ENCODE results near the gene GMPR2. TPM values are rescaled to one million over a fixed set of nuclear protein-coding genes. Genes with fewer than 3 reads are reported as not detected.

The GMPR2 gene
- total and polyA plus RNA-seq, 7 experiments from 2014 or later: 38.2 to 107 (median 83.7) TPM

GRCh38 chr14:24284501-24285035, 51.8 kb downstream of the GMPR2 start:
- H3K27me3 Mint-ChIP-seq: peaks cover 0 to 2% (median 0%) of the 10 kb centered on the region in 5 donors
- ChIA-PET POLR2A (no interaction called here), CTCF (interaction anchor here (1.9 kb wide), 1 partner anchor 13 kb away, joined by 6 read pairs; no protein-coding TSS in a partner anchor)
- H3K4me1 ChIP-seq (ENCODE audit: control insufficient read depth in 2 of 2, insufficient read depth in 2 of 2, low read length in 2 of 2): peaks cover 1 to 5% of the 10 kb centered on the region in 2 donors
- peaks cover 10 to 16% (median 12%) of the 10 kb centered on the region in 7 donors for H3K4me1 Mint-ChIP-seq
- DNase-seq (no peak), ATAC-seq (no peak)
- no peaks in the 10 kb centered on the region for H3K9me3 ChIP-seq (ENCODE audit: control insufficient read depth in 2 of 3, low read length in 3 of 3)
- peaks cover 0 to 4% (median 0%) of the 10 kb centered on the region in 3 experiments for H3K36me3 ChIP-seq (ENCODE audit: control insufficient read depth in 2 of 3, insufficient read depth in 3 of 3, low read length in 3 of 3)
- no peaks in the 10 kb centered on the region for H3K9me3 Mint-ChIP-seq
- H3K27ac Mint-ChIP-seq: peak overlapping the region in 1 of 9 donors; percentile 88
- H3K27me3 ChIP-seq (ENCODE audit: control insufficient read depth in 2 of 2, insufficient read depth in 2 of 2, low read length in 2 of 2): no peaks in the 10 kb centered on the region
- no peak overlapping the region for H3K27ac ChIP-seq (ENCODE audit: low read depth, low read length)
- H3K36me3 Mint-ChIP-seq: peaks cover 0 to 1% (median 0%) of the 10 kb centered on the region in 5 donors
- no peak overlapping the region for H3K4me3 Mint-ChIP-seq
- H3K4me3 ChIP-seq (ENCODE audit: low read length): no peak overlapping the region
- intact Hi-C loops (cut with micrococcal nuclease): no loop called here

- DNase-seq (no peak), ATAC-seq (no peak)
- Mint-ChIP-seq H3K9me3 (no peaks in the 10 kb centered on the region), H3K27me3 (peaks cover 0 to 2% (median 0%) of the 10 kb centered on the region in 5 donors), H3K36me3 (peaks cover 0 to 5% (median 2%) of the 10 kb centered on the region in 5 donors), H3K4me1 (peaks cover 2 to 18% (median 4%) of the 10 kb centered on the region in 7 donors), H3K27ac (peak overlapping the region in 3 of 9 donors; percentile 2 to 88 (median 28)), H3K4me3 (no peak overlapping the region)
- Histone ChIP-seq H3K27ac (ENCODE audit: low read depth, low read length) (no peak overlapping the region), H3K4me3 (ENCODE audit: low read length) (no peak overlapping the region), H3K9me3 (ENCODE audit: control insufficient read depth in 2 of 3, low read length in 3 of 3) (no peaks in the 10 kb centered on the region), H3K4me1 (ENCODE audit: control insufficient read depth in 2 of 2, insufficient read depth in 2 of 2, low read length in 2 of 2) (no peaks in the 10 kb centered on the region), H3K36me3 (ENCODE audit: control insufficient read depth in 2 of 3, insufficient read depth in 3 of 3, low read length in 3 of 3) (peaks cover 0 to 12% (median 0%) of the 10 kb centered on the region in 3 experiments), H3K27me3 (ENCODE audit: control insufficient read depth in 2 of 2, insufficient read depth in 2 of 2, low read length in 2 of 2) (no peaks in the 10 kb centered on the region)
- ChIA-PET CTCF (no interaction called here), POLR2A (no interaction called here)
- intact Hi-C loops (cut with micrococcal nuclease): no loop called here
Measured at GRCh38 chr14:24285351-24285750, 52.6 kb downstream of the GMPR2 start.

DNA sequence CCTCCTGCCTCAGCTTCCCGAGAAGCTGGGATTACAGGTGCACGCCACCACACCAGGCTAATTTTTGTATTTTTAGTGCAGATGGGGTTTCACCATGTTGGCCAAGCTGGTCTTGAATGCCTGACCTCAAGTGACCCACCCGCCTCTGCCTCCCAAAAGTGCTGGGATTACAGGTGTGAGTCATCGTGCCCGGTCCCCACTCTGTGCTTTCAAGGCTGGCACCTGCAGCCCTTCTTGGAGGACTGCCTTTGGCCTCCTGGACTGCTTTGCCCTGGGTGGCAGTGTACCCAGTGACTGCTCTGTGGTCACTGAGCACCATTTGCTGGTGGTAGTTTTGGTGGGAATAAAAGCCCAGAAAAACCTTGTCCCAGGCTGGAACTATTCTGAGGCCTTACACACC, 54.3 kb downstream of the GMPR2 start:
- ChIA-PET CTCF (interaction anchor here (1.2 kb wide), 1 partner anchor 44 kb away, joined by 5 read pairs; the partner anchor contains the start of gene TINF2), POLR2A (no interaction called here)
- intact Hi-C loops (cut with micrococcal nuclease): no loop called here
- Histone ChIP-seq H3K27ac (ENCODE audit: low read depth, low read length) (no peak overlapping the region), H3K36me3 (ENCODE audit: control insufficient read depth in 2 of 3, insufficient read depth in 3 of 3, low read length in 3 of 3) (peaks cover 0 to 28% (median 5%) of the 10 kb centered on the region in 3 experiments), H3K4me3 (ENCODE audit: low read length) (no peak overlapping the region), H3K9me3 (ENCODE audit: control insufficient read depth in 2 of 3, low read length in 3 of 3) (no peaks in the 10 kb centered on the region), H3K4me1 (ENCODE audit: control insufficient read depth in 2 of 2, insufficient read depth in 2 of 2, low read length in 2 of 2) (no peaks in the 10 kb centered on the region), H3K27me3 (ENCODE audit: control insufficient read depth in 2 of 2, insufficient read depth in 2 of 2, low read length in 2 of 2) (no peaks in the 10 kb centered on the region)
- Mint-ChIP-seq H3K27me3 (peaks cover 0 to 2% (median 0%) of the 10 kb centered on the region in 5 donors), H3K27ac (peak overlapping the region in 1 of 9 donors; percentile 32), H3K36me3 (peaks cover 0 to 20% (median 10%) of the 10 kb centered on the region in 5 donors), H3K9me3 (no peaks in the 10 kb centered on the region), H3K4me3 (no peak overlapping the region), H3K4me1 (peaks cover 0 to 17% (median 3%) of the 10 kb centered on the region in 7 donors)
- ATAC-seq (no peak), DNase-seq (no peak)

Other genes with a start within 250 kb of the GMPR2 start
Only the 30 nearest of the 34 such genes appear.
- 1 to 10 TPM in 2 of 5 experiments, under 1 TPM in 3; 0.08 to 1.7 (median 0.27) TPM for gene CARMIL3, start 180.9 kb upstream of the GMPR2 start, total RNA-seq
- gene CARMIL3, start 180.9 kb upstream of the GMPR2 start, polyA plus RNA-seq: not detected
- under 1 TPM in 1 of 5 experiments, not detected in 4; 0.12 TPM for gene CPNE6, start 161.4 kb upstream of the GMPR2 start, total RNA-seq
- not detected for gene CPNE6, start 161.4 kb upstream of the GMPR2 start, polyA plus RNA-seq
- 10 to 100 TPM in 4 of 5 experiments, 1 to 10 TPM in 1; 9.1 to 56.2 (median 14.4) TPM for gene PCK2, start 138.6 kb upstream of the GMPR2 start, total RNA-seq
- gene PCK2, start 138.6 kb upstream of the GMPR2 start, polyA plus RNA-seq: 10 to 100 TPM in 1 of 2 donors, 1 to 10 TPM in 1; 7.2 to 14.5 TPM
- gene DCAF11, start 118.2 kb upstream of the GMPR2 start, total RNA-seq: 10 to 100 TPM; 71.9 to 90.1 (median 83.3) TPM
- 10 to 100 TPM; 69.1 to 97.0 TPM for gene DCAF11, start 118.2 kb upstream of the GMPR2 start, polyA plus RNA-seq
- gene NRL, start 118.0 kb upstream of the GMPR2 start, total RNA-seq: 1 to 10 TPM; 2.1 to 4.5 (median 3.8) TPM
- 1 to 10 TPM; 2.2 to 2.6 TPM for gene NRL, start 118.0 kb upstream of the GMPR2 start, polyA plus RNA-seq
- 1 to 10 TPM; 1.8 to 4.3 (median 2.0) TPM for gene FITM1, start 102.3 kb upstream of the GMPR2 start, total RNA-seq
- 1 to 10 TPM in 1 of 2 donors, under 1 TPM in 1; 0.48 to 1.2 TPM for gene FITM1, start 102.3 kb upstream of the GMPR2 start, polyA plus RNA-seq
- gene PSME1, start 96.7 kb upstream of the GMPR2 start, total RNA-seq: 100 to 1,000 TPM; 189 to 583 (median 202) TPM
- gene PSME1, start 96.7 kb upstream of the GMPR2 start, polyA plus RNA-seq: 100 to 1,000 TPM; 698 to 703 TPM
- 10 to 100 TPM in 4 of 5 experiments, 1 to 10 TPM in 1; 9.0 to 25.5 (median 22.3) TPM for gene EMC9, start 91.3 kb upstream of the GMPR2 start, total RNA-seq
- 10 to 100 TPM in 1 of 2 donors, 1 to 10 TPM in 1; 9.6 to 12.4 TPM for gene EMC9, start 91.3 kb upstream of the GMPR2 start, polyA plus RNA-seq
- gene PSME2, start 86.3 kb upstream of the GMPR2 start, total RNA-seq: 100 to 1,000 TPM; 120 to 777 (median 143) TPM
- gene PSME2, start 86.3 kb upstream of the GMPR2 start, polyA plus RNA-seq: 100 to 1,000 TPM; 402 to 435 TPM
- 100 to 1,000 TPM in 1 of 5 experiments, 10 to 100 TPM in 4; 64.0 to 151 (median 95.4) TPM for gene RNF31, start 85.4 kb upstream of the GMPR2 start, total RNA-seq
- 10 to 100 TPM; 40.9 to 48.1 TPM for gene RNF31, start 85.4 kb upstream of the GMPR2 start, polyA plus RNA-seq
- gene IRF9, start 71.7 kb upstream of the GMPR2 start, total RNA-seq: 100 to 1,000 TPM; 133 to 337 (median 189) TPM
- gene IRF9, start 71.7 kb upstream of the GMPR2 start, polyA plus RNA-seq: 100 to 1,000 TPM in 1 of 2 donors, 10 to 100 TPM in 1; 73.3 to 110 TPM
- gene REC8, start 60.8 kb upstream of the GMPR2 start, total RNA-seq: 10 to 100 TPM; 20.3 to 80.5 (median 68.6) TPM
- gene REC8, start 60.8 kb upstream of the GMPR2 start, polyA plus RNA-seq: 10 to 100 TPM in 1 of 2 donors, 1 to 10 TPM in 1; 4.4 to 10.7 TPM
- gene IPO4, start 44.1 kb upstream of the GMPR2 start, total RNA-seq: 10 to 100 TPM; 21.5 to 45.2 (median 42.2) TPM
- gene IPO4, start 44.1 kb upstream of the GMPR2 start, polyA plus RNA-seq: 10 to 100 TPM; 17.5 to 36.2 TPM
- gene TM9SF1, start 37.5 kb upstream of the GMPR2 start, total RNA-seq: 10 to 100 TPM; 16.2 to 40.5 (median 19.2) TPM
- 10 to 100 TPM; 32.1 to 34.4 TPM for gene TM9SF1, start 37.5 kb upstream of the GMPR2 start, polyA plus RNA-seq
- gene TSSK4, start 27.2 kb upstream of the GMPR2 start, total RNA-seq: 1 to 10 TPM in 2 of 5 experiments, under 1 TPM in 2, not detected in 1; 0.22 to 1.9 (median 1.1) TPM
- gene TSSK4, start 27.2 kb upstream of the GMPR2 start, polyA plus RNA-seq: 1 to 10 TPM; 1.0 to 1.4 TPM
- gene CHMP4A, start 19.4 kb upstream of the GMPR2 start, total RNA-seq: 100 to 1,000 TPM in 1 of 5 experiments, 10 to 100 TPM in 4; 79.1 to 101 (median 85.7) TPM
- gene CHMP4A, start 19.4 kb upstream of the GMPR2 start, polyA plus RNA-seq: 100 to 1,000 TPM; 121 to 140 TPM
- gene MDP1, start 16.9 kb upstream of the GMPR2 start, total RNA-seq: 10 to 100 TPM in 3 of 5 experiments, 1 to 10 TPM in 2; 5.5 to 18.5 (median 14.2) TPM
- 10 to 100 TPM; 33.1 to 36.4 TPM for gene MDP1, start 16.9 kb upstream of the GMPR2 start, polyA plus RNA-seq
- gene NEDD8, start 562 bp upstream of the GMPR2 start, total RNA-seq: 100 to 1,000 TPM in 3 of 5 experiments, 10 to 100 TPM in 2; 73.5 to 175 (median 106) TPM
- 100 to 1,000 TPM; 254 to 340 TPM for gene NEDD8, start 562 bp upstream of the GMPR2 start, polyA plus RNA-seq
- 100 to 1,000 TPM; 133 to 150 (median 139) TPM for gene TINF2, start 9.7 kb downstream of the GMPR2 start, total RNA-seq
- gene TINF2, start 9.7 kb downstream of the GMPR2 start, polyA plus RNA-seq: 100 to 1,000 TPM; 143 to 186 TPM
- 10 to 100 TPM in 1 of 5 experiments, 1 to 10 TPM in 4; 4.8 to 12.9 (median 7.1) TPM for gene TGM1, start 30.2 kb downstream of the GMPR2 start, total RNA-seq
- gene TGM1, start 30.2 kb downstream of the GMPR2 start, polyA plus RNA-seq: not detected
- 10 to 100 TPM; 49.7 to 76.5 (median 55.5) TPM for gene RABGGTA, start 38.7 kb downstream of the GMPR2 start, total RNA-seq
- gene RABGGTA, start 38.7 kb downstream of the GMPR2 start, polyA plus RNA-seq: 10 to 100 TPM; 17.9 to 36.3 TPM
- 10 to 100 TPM; 25.2 to 37.0 (median 33.3) TPM for gene DHRS1, start 66.9 kb downstream of the GMPR2 start, total RNA-seq
- gene DHRS1, start 66.9 kb downstream of the GMPR2 start, polyA plus RNA-seq: 10 to 100 TPM; 21.3 to 38.4 TPM
- gene NOP9, start 66.9 kb downstream of the GMPR2 start, total RNA-seq: 10 to 100 TPM; 22.7 to 39.5 (median 29.8) TPM
- gene NOP9, start 66.9 kb downstream of the GMPR2 start, polyA plus RNA-seq: 1 to 10 TPM; 1.7 to 1.8 TPM
- gene CIDEB, start 75.0 kb downstream of the GMPR2 start, total RNA-seq: 10 to 100 TPM; 16.4 to 31.5 (median 22.7) TPM
- gene CIDEB, start 75.0 kb downstream of the GMPR2 start, polyA plus RNA-seq: 10 to 100 TPM; 18.7 to 19.3 TPM
- gene LTB4R2, start 77.2 kb downstream of the GMPR2 start, total RNA-seq: 10 to 100 TPM; 13.9 to 26.8 (median 17.5) TPM
- 1 to 10 TPM; 2.1 to 2.7 TPM for gene LTB4R2, start 77.2 kb downstream of the GMPR2 start, polyA plus RNA-seq
- gene LTB4R, start 78.6 kb downstream of the GMPR2 start, total RNA-seq: 10 to 100 TPM; 14.1 to 28.8 (median 26.3) TPM
- 1 to 10 TPM; 9.1 to 9.4 TPM for gene LTB4R, start 78.6 kb downstream of the GMPR2 start, polyA plus RNA-seq
- gene ADCY4, start 102.1 kb downstream of the GMPR2 start, total RNA-seq: 10 to 100 TPM in 1 of 5 experiments, 1 to 10 TPM in 4; 4.6 to 10.2 (median 6.1) TPM
- under 1 TPM in 1 of 2 donors, not detected in 1; 0.25 TPM for gene ADCY4, start 102.1 kb downstream of the GMPR2 start, polyA plus RNA-seq
- 10 to 100 TPM; 19.9 to 47.5 (median 36.8) TPM for gene RIPK3, start 107.1 kb downstream of the GMPR2 start, total RNA-seq
- 10 to 100 TPM in 1 of 2 donors, 1 to 10 TPM in 1; 8.2 to 11.7 TPM for gene RIPK3, start 107.1 kb downstream of the GMPR2 start, polyA plus RNA-seq
- not detected for gene NFATC4, start 135.3 kb downstream of the GMPR2 start, total RNA-seq
- not detected for gene NFATC4, start 135.3 kb downstream of the GMPR2 start, polyA plus RNA-seq
- 1 to 10 TPM in 1 of 5 experiments, under 1 TPM in 4; 0.08 to 1.3 (median 0.11) TPM for gene NYNRIN, start 166.1 kb downstream of the GMPR2 start, total RNA-seq
- gene NYNRIN, start 166.1 kb downstream of the GMPR2 start, polyA plus RNA-seq: not detected